KOPT-K1 (cell line): ENCODE results near the gene METRN.
"Not testable (repeated sequence)": the region's sequence is repeated elsewhere in the genome, so short reads cannot be mapped to it uniquely, and the experiment has no call there.

ENCODE experiments used
- H3K27ac ChIP-seq: fragments of 200-600 bp; sonication (generic); 2 replicates; pipeline ENCODE4 v1.5.1; 2016; ENCODE audit warnings: antibody characterized with exemption, mild to moderate bottlenecking, low read depth, low read length; ENCODE audit not compliant: poor library complexity, severe bottlenecking
- H3K36me3 ChIP-seq: fragments of 200-600 bp; sonication (generic); 2 replicates; pipeline ENCODE4 v1.5.1; 2017; ENCODE audit warnings: antibody characterized with exemption, mild to moderate bottlenecking, low read length, moderate library complexity; ENCODE audit not compliant: insufficient read depth
- H3K9me3 ChIP-seq: fragments of 200-600 bp; sonication (generic); 2 replicates; pipeline ENCODE4 v1.5.1; 2017; ENCODE audit warnings: antibody characterized with exemption, low read length, mild to moderate bottlenecking; ENCODE audit not compliant: insufficient read depth, poor library complexity, severe bottlenecking

Gene METRN

DNA sequence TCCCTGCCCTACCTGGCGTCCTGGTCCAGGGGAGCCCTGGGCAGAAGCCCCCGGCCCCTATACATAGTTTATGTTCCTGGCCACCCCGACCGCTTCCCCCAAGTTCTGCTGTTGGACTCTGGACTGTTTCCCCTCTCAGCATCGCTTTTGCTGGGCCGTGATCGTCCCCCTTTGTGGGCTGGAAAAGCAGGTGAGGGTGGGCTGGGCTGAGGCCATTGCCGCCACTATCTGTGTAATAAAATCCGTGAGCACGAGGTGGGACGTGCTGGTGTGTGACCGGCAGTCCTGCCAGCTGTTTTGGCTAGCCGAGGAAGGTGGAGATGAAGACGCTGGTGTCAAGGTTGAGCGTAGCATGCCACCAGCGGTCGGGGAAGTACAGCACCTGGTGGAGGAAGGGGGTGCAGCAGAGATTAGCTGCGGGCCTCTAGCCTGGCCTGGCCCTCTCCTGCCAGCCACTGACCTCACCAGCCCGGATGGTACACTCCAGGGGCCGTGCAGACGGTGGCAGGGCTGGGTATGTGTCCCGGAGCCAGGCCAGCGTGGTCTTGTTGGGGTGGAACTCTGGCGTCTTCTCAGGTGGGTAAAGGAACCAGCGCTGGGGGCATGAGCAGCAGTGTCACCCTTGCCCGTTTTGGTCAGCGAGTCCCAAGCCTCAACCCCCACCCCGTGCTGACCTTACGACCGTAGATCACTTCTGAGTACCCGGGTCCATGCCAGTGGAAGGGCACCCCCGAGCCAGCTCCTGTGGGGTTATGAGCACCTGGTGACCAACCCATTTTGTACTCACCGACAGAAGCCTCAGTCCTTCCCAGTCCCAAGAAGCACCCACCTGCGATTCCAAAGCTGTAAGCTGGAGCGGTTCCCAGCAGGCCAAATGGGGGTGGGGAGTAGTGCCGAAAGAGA is 32.2 kb upstream of the METRN start:
- H3K36me3 ChIP-seq = peaks cover 48% of the 10 kb centered on the region
- H3K9me3 ChIP-seq = no peaks in the 10 kb centered on the region
- no peak overlapping the region for H3K27ac ChIP-seq

DNA sequence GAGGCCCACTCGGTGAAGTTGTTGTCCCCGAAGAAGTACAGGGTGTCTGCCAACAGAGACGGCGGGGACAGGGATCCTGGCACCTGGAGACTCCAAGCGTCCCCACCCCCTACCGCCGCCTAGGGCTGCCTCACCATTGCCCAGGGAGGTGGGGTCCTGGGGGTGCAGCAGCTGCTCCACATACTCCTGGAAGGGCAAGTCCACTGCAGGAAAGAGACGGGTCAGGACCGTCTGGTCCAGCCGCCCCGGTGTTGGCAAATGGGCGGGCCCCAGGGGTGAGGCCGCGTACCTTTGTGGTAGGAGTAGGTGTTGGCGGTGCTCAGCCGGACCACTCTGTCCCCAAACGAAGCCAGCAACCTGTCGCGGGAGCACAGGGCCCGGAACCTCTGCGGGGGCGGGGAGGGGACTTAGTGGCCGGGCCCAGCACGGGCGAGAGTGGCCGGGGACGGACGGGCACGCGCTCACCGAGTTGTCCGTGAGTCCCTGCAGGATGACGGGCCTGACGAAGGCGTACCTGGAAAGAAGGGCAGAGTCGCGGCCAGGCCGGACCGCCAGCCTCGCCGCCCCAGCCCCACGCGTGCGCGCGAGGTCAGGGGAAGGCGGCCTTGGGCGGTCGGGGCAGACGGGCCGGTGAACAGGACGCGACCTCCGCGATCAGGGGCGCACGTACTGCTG is 31.4 kb upstream of the METRN start:
- H3K36me3 ChIP-seq = peaks cover 48% of the 10 kb centered on the region
- H3K27ac ChIP-seq = peak overlapping the region; percentile 71
- no peaks in the 10 kb centered on the region for H3K9me3 ChIP-seq

DNA sequence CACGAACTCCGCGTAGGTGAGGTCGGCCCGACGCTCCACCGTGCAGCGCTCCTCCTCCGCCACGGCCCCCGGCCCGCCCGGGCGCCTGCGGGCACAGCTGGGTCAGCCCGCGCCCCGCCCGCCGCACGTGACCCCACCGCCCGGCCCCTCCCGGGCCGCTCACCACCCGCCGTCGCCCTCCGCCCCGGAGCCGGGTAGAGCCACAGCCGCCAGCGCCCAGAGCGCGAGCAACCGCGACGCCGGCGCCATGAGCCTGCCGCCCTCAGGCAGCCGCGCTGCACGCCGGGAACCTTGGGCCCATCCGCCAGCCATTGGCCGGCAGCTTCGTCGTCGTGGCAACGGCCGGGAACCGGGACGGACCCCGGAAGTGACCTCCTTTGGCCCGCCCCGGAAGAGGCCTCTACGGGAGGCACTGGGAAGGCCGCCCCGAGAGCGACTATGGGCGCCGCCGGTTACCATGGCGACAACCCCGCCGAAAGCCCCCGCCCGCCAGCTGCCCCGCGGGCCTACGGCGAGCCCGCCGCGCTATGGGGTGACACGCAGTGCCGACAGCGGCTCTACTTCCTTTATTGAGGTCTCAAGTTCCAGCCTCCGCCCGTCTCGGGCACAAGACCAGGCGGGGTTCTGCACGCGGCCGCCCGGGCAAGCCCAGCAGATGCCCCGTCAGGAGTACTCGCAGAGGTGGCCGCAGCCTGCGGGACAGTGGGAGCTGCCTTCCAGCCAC is 30.7 kb upstream of the METRN start, which contains the start of gene JMJD8:
JMJD8 (minus strand) TSS at position 264 of the 724 bp plus-strand sequence; CDS start at position 249, 15 bp downstream.
- Histone ChIP-seq H3K9me3 (no peaks in the 10 kb centered on the region), H3K36me3 (peaks cover 48% of the 10 kb centered on the region), H3K27ac (peak within 1 kb of the TSS; percentile 71)

DNA sequence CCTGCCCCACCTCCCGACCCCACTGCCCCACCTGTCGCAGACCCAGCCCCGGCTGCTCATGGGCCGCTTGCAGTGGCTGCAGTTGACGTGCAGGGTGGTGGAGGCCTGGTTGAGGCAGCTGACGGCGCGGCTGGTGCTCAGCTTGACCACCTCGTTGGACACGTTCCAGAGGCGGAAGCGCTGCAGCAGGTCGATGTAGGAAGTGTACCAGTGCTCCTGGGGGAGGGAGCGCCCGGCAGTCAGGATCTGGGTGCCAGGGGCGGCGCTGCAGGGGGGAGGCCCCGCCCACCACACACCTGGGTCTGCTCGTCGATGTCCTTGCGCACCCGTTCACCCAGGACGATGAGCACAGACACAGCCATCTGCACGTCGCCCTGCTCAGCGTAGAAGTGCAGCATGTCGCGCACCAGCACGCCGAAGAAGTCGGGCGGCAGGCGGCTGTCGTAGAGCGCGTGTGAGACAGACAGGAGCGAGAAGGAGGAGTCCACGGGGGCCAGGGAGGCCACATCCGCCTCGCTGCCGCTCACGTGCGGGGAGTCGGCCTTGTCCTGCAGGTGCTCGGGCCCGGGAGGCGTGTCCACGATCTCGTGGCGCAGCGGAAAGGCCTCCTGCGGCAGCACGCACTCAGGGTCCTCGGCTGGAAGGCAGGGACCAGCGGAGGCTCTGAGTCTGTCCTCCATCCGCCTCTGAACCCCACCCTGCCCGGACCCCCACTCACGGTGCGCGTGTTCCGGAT is 29.8 kb upstream of the METRN start:
- H3K9me3 ChIP-seq = no peaks in the 10 kb centered on the region
- no peak overlapping the region for H3K27ac ChIP-seq
- peaks cover 48% of the 10 kb centered on the region for H3K36me3 ChIP-seq

DNA sequence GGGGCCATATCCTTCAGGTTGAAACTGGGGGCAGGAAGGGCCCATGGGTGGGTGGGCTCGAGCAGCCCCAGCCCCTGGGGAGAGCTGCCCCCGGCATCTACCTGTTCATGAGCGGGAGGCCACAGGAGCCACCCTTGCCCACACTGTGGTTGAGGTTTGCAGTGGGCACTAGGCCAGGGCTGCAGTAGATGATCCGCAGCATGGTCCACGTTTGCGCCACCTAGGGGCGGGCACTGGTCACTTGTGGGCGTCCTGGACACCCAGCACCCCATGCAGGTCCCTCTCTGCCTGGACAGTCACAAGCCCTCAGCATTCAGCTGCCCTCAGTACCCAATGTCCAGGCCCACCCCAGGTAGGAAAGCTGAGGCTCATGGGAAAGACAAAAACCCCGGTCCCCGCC is 29.0 kb upstream of the METRN start:
- Histone ChIP-seq H3K36me3 (peaks cover 48% of the 10 kb centered on the region), H3K9me3 (no peaks in the 10 kb centered on the region), H3K27ac (no peak overlapping the region)

DNA sequence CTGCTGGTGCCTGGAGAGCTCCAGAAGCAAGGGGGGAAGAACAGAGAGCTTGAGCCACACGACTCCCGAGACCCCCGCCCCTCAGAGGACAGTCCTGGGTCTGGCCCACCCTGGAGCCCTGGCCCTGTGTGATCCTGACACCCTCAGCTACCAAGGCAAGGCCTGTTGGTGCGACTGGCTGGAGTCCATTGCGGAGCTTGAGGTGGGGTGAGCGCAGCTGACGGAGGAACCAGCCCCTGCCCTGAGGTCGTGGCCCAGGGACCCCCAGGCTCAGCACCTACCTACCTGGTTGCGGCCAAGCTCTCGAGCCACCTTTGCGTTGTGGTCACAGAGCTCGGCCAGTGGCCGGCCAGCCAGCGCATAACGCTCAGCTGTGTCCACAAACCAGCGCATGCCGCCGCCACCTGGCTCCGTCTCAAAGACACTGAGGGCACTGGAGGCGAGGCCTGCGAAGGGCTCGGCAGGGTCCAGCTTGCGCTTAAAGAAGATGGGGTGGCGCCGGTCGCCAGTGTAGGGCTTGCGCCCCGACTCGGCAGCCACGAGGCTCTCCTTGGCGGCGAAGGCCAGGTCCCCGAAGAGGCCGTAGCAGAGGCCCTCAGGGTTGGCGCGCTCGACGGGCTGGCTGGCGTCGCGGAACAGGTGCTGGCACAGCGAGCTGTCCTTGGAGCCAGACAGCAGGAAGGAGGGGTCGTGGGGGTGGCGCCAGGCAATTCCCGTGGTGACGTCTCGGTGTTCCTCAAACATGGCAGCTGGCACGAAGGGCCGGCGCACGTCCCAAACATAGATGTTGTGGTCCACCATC is 28.3 kb upstream of the METRN start:
- Histone ChIP-seq H3K27ac (no peak overlapping the region), H3K36me3 (peaks cover 43% of the 10 kb centered on the region), H3K9me3 (no peaks in the 10 kb centered on the region)

DNA sequence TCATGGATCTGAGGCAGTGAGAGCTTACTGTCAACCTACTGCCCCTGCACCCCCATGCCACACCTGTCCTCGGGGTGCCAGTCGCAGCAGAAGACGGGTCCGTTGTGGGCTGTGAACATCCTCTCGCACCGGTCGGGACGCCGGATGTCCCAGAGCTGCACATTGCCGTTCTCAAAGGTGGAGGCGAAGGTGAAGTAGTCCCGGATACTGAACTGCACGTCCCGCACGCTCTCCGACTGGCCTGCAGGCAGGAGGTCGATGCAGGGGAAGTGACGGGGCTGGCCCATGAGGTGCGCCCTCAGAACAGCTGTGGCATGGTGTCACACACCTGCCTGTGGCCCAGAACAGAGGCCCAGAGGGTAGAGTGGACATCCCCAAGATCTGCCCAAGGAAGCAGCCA is 27.4 kb upstream of the METRN start:
- Histone ChIP-seq H3K9me3 (no peaks in the 10 kb centered on the region), H3K27ac (no peak overlapping the region), H3K36me3 (peaks cover 35% of the 10 kb centered on the region)

DNA sequence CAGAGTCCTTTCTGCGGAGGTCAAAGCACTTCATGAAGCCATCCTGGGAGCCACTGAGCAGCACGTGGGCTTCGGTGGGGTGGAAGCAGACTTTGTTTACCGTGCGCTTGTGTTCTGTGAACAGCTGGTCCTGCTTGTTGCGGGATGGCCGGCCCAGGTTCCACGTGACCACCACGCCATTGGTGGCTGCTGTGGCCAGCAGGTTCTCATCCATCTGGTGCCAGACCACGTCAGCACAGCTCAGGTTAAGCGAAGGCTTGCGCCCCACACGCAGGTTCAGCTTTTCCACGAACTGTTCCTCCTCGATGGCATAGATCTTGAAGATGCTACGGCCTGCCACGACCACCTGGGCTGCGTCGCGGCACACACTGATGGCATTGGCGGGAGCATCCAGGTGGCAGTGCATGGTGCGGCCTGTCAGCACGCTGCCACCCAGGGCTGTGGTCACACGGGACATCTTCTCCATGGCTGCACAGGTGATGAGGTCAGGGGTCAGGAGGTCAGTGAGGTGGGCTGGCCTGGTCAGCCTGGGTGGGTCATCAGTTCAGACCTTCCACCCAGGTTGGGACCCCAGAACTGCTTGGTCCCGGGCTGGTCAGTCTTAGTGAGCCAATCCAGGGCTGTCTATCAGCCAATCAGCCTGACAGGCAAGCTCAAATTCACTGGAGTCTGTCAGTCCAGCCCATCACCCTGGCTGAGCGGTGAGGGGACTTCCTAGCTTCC is 25.6 kb upstream of the METRN start:
- Histone ChIP-seq H3K27ac (peak overlapping the region; percentile 78), H3K36me3 (peaks cover 25% of the 10 kb centered on the region; the same call in 1 of the 2 replicates), H3K9me3 (no peaks in the 10 kb centered on the region)

DNA sequence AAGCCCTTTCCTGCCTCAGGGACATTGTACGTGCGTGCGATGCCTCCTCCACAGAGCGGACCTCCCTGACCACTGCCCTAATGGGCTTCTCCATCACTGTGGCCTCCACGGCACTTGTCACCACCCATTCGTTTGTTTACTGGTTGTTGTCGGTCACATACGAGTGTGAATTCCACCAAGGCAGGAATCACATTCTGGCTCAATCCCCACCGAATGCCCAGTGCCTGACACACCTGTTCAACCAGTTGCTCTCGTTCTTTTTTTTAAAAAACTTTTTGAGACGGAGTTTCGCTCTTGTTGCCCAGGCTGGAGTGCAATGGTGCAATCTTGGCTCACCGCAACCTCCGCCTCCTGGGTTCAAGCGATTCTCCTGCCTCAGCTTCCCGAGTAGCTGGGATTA is 23.7 kb upstream of the METRN start:
- H3K27ac ChIP-seq, H3K9me3 ChIP-seq: not testable (repeated sequence)
- peaks cover 14% of the 10 kb centered on the region; the same call in 1 of the 2 replicates for H3K36me3 ChIP-seq

DNA sequence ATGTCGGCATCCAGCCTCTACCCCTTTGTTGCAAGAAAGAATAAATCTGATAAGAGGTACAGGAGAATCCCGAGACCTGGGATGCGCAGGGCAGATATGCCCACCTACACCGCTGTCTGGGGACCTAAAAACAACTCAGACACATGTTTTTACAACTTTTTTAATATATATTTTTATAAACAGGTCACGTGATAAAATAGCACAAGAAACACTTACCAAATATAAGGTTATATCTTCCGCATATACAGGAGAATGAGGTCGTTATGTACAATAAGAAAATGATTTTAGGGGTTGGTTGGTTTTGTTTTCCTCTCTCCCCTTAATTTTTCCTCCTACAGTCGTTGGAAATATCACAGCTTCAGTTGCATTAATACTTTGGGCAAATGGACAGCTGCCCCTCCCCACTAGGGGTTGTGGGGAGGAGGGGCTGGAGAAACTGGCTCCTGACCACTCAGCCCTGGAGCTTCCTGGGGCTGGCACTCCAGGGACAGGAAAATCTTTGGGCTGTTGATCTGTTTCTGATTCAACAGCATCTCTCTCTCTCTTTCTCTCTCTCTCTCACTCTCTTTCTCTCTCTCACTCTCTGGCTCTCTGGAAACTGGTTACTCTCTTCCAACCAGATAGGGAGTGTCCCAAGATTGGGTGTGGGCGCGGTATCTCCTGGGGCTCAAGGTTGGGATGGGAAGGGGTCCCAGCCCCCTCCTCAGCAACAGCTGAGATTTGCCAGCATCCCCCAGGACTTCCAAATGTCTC is 22.4 kb upstream of the METRN start:
- H3K27ac ChIP-seq = no peak overlapping the region
- H3K9me3 ChIP-seq = no peaks in the 10 kb centered on the region
- 0 out of 2 replicates have a peak, but pooled peaks cover 1% of the 10 kb centered on the region for H3K36me3 ChIP-seq

DNA sequence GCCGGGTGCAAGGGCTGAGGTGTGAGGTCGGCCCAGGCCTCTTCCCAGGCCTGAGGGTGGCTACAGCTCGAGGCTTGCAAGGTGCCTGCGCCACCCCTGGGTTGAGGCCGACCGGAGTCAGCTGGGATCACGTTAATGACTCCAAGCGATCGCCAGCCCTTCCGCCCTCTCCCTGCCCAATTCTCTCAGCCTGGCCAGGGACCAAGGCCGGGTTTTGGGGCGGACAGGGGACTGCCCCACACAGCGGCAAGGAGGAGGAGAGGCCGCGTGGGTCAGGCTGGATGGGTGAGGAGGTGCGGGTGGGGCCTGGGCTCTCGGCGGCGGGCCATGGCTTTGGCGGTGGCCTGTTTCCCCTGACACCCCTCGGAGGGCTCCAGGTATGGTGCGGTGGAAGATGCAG is 21.6 kb upstream of the METRN start:
- no peaks in the 10 kb centered on the region for H3K9me3 ChIP-seq
- no peak overlapping the region for H3K27ac ChIP-seq
- H3K36me3 ChIP-seq = no peaks in the 10 kb centered on the region

DNA sequence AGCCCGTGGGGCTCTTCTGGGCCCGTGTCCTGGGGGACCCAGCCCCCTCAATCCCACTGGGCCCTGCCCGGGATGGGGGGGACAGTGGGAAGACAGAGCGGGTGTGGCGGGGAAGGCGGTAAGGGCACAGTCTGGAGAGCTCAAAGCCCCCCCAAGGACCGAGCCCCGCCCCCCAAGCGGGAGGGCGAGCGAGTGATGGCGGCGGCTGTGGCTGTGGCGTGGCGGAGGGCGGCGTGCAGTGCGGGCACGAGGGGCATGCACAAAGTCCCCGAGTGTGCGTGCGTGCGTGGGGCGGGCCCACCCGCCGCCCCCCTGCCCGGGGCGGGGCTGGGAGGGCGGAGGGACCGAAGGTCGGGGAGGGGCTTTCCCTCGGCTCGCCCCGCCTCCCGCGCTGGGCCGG is 21.2 kb upstream of the METRN start:
- Histone ChIP-seq H3K36me3 (no peaks in the 10 kb centered on the region), H3K27ac (no peak overlapping the region), H3K9me3 (no peaks in the 10 kb centered on the region)
